ENCODE data around the gene LSM7. TPM values are rescaled to one million over a fixed set of nuclear protein-coding genes. Genes with fewer than 3 reads are reported as not detected.

The LSM7 gene
- total RNA-seq, 1 donor from 2014 or later, result 135 TPM

DNA sequence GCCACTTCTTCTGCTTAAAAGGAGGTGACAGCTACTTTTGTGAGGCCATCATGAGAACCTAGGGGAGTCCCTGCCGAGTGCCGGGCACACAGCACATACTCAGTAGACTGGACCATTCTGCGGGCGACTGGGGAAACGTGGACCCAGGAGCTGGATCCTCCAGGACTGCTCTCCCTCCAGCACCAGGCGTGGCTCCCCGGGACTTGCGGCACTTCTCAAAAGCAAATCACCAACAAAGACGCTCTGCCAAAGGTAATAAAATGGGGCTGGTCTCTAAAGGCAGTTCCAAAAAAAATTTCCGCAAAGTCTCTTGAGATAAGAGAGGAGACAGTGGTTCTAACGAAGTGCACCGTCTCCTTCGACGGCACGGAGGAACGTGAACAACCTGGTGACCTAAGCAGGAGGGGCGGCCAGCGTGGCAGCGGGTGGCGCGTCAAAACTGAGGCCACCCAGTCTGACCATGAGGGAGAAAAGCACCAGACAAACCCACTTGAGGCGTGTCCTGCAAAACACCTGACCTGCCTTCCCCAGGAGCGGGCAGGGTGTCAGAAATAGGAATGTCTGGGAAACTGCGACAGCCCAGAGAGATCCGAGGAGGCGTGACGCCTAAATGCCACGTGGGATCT, 30.3 kb upstream of the LSM7 start:
- intact Hi-C loops (cut with DNase I), result no loop called here
- H3K4me1 ChIP-seq, result no peaks in the 10 kb centered on the region
- TF ChIP-seq POLR2AphosphoS5 (IDR thresholded peaks at IDR 0.05; ENCODE audit: insufficient read depth in 1 of 2, low read depth in 1 of 2) (no peak), CTCF (IDR thresholded peaks at IDR 0.05) (no peak), POLR2A (IDR thresholded peaks at IDR 0.05) (no peak)
- no peak overlapping the region for H3K27ac ChIP-seq
- H3K27me3 ChIP-seq, result no peaks in the 10 kb centered on the region
- no peak overlapping the region for H3K4me3 ChIP-seq
- peaks cover 0 to 10% of the 10 kb centered on the region in 2 donors for H3K36me3 ChIP-seq
- no peak for DNase-seq (ENCODE audit: extremely low spot score in 2 of 2)
- no peaks in the 10 kb centered on the region for H3K9me3 ChIP-seq

- no peak for DNase-seq (ENCODE audit: extremely low spot score in 2 of 2)
Measured at GRCh38 chr19:2357279-2358206, 29.2 kb upstream of the LSM7 start.

DNA sequence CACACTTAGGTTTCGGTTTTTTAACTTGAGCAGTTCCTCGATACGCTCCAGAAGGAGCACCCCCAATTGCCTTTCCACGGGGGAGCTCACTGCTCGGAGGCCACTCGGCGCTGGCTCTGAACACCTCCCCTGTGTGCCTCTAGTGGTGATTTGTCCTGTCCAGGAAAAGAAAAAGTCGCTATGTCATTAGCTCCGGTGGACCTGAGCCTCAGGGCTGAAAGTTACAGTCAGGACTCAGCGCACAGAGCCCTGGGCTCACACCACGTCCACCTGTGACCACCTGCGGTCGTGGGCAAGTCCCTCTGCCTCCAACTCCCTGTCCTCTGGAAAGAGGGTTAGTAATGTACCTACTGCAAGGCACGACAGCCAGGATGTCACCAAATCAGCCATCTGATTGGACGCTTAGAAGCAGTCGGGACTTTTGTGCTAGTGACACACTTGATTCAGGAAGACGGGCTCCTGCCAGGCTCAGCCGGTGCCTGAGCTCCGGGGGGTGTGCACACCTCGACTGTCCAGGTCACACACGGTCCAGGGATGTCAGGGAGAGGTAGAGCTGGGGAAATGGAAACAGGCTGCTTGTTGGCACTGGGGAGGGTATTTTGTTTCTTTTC, 27.8 kb upstream of the LSM7 start:
- H3K27me3 ChIP-seq, result no peaks in the 10 kb centered on the region
- DNase-seq (ENCODE audit: extremely low spot score in 2 of 2), result no peak
- no peak overlapping the region for H3K27ac ChIP-seq
- H3K9me3 ChIP-seq, result no peaks in the 10 kb centered on the region
- no peak for TF ChIP-seq CTCF (IDR thresholded peaks at IDR 0.05)
- no peak for TF ChIP-seq POLR2A (IDR thresholded peaks at IDR 0.05)
- no peak for TF ChIP-seq POLR2AphosphoS5 (IDR thresholded peaks at IDR 0.05; ENCODE audit: insufficient read depth in 1 of 2, low read depth in 1 of 2)
- intact Hi-C loops (cut with DNase I), result no loop called here
- no peak overlapping the region for H3K4me3 ChIP-seq
- peaks cover 0 to 18% of the 10 kb centered on the region in 2 donors for H3K36me3 ChIP-seq
- H3K4me1 ChIP-seq, result no peaks in the 10 kb centered on the region

More at GRCh38 chr19:2357279-2358206, 29.2 kb upstream of the LSM7 start:
- no peak for TF ChIP-seq CTCF (IDR thresholded peaks at IDR 0.05)
- no peak for TF ChIP-seq POLR2AphosphoS5 (IDR thresholded peaks at IDR 0.05; ENCODE audit: insufficient read depth in 1 of 2, low read depth in 1 of 2)
- no peak for TF ChIP-seq POLR2A (IDR thresholded peaks at IDR 0.05)
- no peak overlapping the region for H3K4me3 ChIP-seq
- H3K4me1 ChIP-seq, result no peaks in the 10 kb centered on the region
- H3K9me3 ChIP-seq, result no peaks in the 10 kb centered on the region
- no peak overlapping the region for H3K27ac ChIP-seq
- intact Hi-C loops (cut with DNase I), result no loop called here
- H3K27me3 ChIP-seq, result no peaks in the 10 kb centered on the region
- peaks cover 0 to 18% of the 10 kb centered on the region in 2 donors for H3K36me3 ChIP-seq

- peaks cover 0 to 18% of the 10 kb centered on the region in 2 donors for H3K36me3 ChIP-seq
- H3K27ac ChIP-seq, result no peak overlapping the region
- no peak for TF ChIP-seq CTCF (IDR thresholded peaks at IDR 0.05)
- intact Hi-C loops (cut with DNase I), result no loop called here
- H3K9me3 ChIP-seq, result no peaks in the 10 kb centered on the region
- H3K4me3 ChIP-seq, result no peak overlapping the region
- H3K4me1 ChIP-seq, result no peaks in the 10 kb centered on the region
- no peak for DNase-seq (ENCODE audit: extremely low spot score in 2 of 2)
- H3K27me3 ChIP-seq, result no peaks in the 10 kb centered on the region
Measured at GRCh38 chr19:2355168-2356035, 27.0 kb upstream of the LSM7 start.
